Measurements from ENCODE around the gene DOP1A. TPM values are rescaled to one million over a fixed set of nuclear protein-coding genes. Genes with fewer than 3 reads are reported as not detected.

The DOP1A gene
- total and polyA plus RNA-seq, 2 donors (not counting 1 experiment from before 2014, with no cell fraction given): 9.4 to 28.3 TPM

- WGBS (ENCODE audit: insufficient coverage): 6% methylated on average over 4 of the region's 4 CpGs
- Histone ChIP-seq H3K4me3 (ENCODE audit: control extremely low read depth in 1 of 5, extremely low read depth in 1 of 5, insufficient read depth in 1 of 5, low read depth in 2 of 5, low read length in 4 of 5) (peak overlapping the region; percentile 58 to 93 (median 85)), H3K9me3 (ENCODE audit: control extremely low read depth in 1 of 3, control insufficient read depth in 2 of 3, insufficient read depth in 1 of 3, low read length in 2 of 3) (peaks cover 0 to 4% (median 0%) of the 10 kb centered on the region in 3 donors), H2AFZ (ENCODE audit: insufficient read depth, low read depth, low read length, poor library complexity, severe bottlenecking) (peak overlapping the region; percentile 91), H3K4me1 (ENCODE audit: control insufficient read depth in 2 of 2, insufficient read depth in 2 of 2, low read length in 2 of 2) (peaks cover 23% of the 10 kb centered on the region in 2 donors), H3K27ac (ENCODE audit: low read length in 2 of 2) (peak overlapping the region; percentile 58 to 94), H3K36me3 (replicated peaks in 1 of 2; ENCODE audit: control extremely low read depth in 1 of 2, control insufficient read depth in 1 of 2, extremely low read depth in 1 of 2, insufficient read depth in 2 of 2, low read length in 1 of 2) (peaks cover 0 to 3% of the 10 kb centered on the region in 2 experiments), H3K27me3 (replicated peaks in 1 of 4; ENCODE audit: control extremely low read depth in 1 of 4, control insufficient read depth in 3 of 4, insufficient read depth in 4 of 4, low read length in 3 of 4) (no peaks in the 10 kb centered on the region), H4K20me1 (ENCODE audit: control insufficient read depth, insufficient read depth, low read length, poor library complexity, severe bottlenecking) (no peaks in the 10 kb centered on the region), H3K79me2 (ENCODE audit: control insufficient read depth, insufficient read depth, low read length) (peaks cover 21% of the 10 kb centered on the region), H3K9ac (ENCODE audit: low read length) (peak overlapping the region; percentile 92), H3K4me2 (replicated peaks; ENCODE audit: low read depth, low read length, poor library complexity, severe bottlenecking) (peak overlapping the region; percentile 96)
- Mint-ChIP-seq H3K27ac (peak overlapping the region; percentile 97), H3K4me1 (peaks cover 39% of the 10 kb centered on the region), H3K9me3 (ENCODE audit: insufficient read depth) (no peaks in the 10 kb centered on the region), H3K27me3 (no peaks in the 10 kb centered on the region), H3K4me3 (peak overlapping the region; percentile 100)
- ChIA-PET POLR2A (no interaction called here), CTCF (interaction anchor here (7.4 kb wide), 1 partner anchor 126 kb away, joined by 52 read pairs; the partner anchor contains the start of genes DOP1A and UBE3D)
- no peak for DNase-seq
- intact Hi-C loops (cut with micrococcal nuclease): loop anchor here (5.0 to 10.0 kb wide), 2 partner anchors 662 to 1440 kb away; partner anchors contain the start of genes CYB5R4, RIPPLY2 and TENT5A
- no peak for TF ChIP-seq CTCF (IDR thresholded peaks at IDR 0.05)
- TF ChIP-seq EZH2 (IDR thresholded peaks at IDR 0.05; ENCODE audit: borderline replicate concordance, insufficient read depth, low read depth, low read length, poor library complexity, severe bottlenecking): no peak
- ATAC-seq (ENCODE audit: low read depth): no peak
These were observed 125.0 kb downstream of the DOP1A start for GRCh38 chr6:83192456-83192855.

Measured in B cell (primary cell).